NCI-H2196 (cell line): ENCODE data around the gene FGF12.

Source experiments
- DNase-seq: peaks from one replicate; lab custom pipeline; 2025; ENCODE audit not compliant: unreplicated experiment; lab: John Stamatoyannopoulos, UW

Gene FGF12

DNA sequence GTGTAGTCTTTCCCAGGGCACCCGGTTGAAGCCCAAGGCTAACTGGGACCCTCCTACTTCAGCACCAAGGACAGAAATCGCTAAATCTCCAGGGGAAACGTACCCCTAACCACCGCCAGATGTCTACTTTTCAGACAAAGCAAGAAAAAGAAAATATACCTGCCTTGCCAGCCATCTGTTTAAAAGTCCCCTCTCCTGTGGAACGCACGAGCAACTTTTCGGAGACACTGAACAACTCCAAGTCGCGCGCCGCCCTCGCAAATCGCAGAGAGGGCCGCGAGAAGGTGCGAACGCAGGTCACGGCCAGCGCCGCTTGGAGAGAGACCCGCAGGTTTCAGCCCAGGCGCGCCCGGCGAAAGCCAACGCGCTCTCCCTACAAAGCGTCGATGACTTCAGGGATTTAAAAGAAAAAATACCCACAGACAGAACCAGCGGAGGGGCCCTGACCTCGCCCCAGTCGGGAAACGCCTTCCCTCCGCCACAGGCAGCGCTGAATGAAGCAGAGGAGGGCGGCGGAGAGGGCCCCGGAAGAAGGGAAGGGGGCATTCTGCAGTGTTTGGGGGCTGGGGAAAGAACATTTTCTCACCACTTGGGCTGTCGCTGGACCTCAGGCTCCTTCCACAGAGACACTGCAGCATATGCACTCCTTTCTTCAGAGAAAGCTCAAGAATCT is 213.1 kb downstream of the FGF12 start:
- peak; percentile 58 for DNase-seq

DNA sequence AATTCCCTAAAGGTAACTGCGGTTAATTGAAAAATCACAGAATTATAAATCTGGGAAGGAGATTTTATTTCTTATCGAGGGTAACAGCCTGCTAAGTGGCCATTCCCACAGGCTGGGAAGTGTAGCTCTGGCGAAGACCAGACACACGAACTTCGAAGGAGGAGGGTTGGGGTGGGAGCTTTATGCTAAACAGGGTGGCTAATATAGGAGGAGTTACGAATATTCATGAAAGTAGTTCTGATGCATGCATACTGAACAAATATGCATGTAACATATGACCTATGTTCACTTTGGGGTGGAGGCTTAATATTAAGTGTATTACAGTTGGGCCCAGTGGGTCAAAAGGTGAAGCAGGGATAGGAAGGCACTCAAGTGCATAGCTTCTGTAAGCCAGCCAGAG is 221.6 kb downstream of the FGF12 start:
- DNase-seq: no peak

- no peak for DNase-seq
These were observed 225.9 kb downstream of the FGF12 start for GRCh38 chr3:192501401-192501800.

GRCh38 chr3:192496905-192497587 is 230.3 kb downstream of the FGF12 start:
- no peak for DNase-seq

DNA sequence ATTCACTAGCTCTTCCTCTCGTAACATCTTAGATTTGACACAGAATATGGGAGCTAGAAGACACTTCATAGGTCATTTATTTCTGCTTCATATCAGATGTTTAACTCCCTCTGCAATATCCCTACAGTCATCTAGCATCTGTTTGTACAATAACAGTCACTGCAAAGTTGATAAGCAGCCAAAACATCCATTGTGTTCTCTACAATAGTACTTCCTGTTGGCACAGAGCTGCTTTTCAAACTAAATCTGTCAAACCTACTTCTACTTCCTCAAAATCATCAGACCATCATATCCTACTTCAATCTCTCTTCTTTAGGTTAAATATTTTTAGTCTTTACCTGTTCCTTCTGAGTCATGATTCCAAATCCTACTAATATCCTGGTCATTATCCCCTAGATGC is 233.2 kb downstream of the FGF12 start:
- DNase-seq: peak; percentile 82

- no peak for DNase-seq
These were observed 236.6 kb downstream of the FGF12 start for GRCh38 chr3:192490720-192491119.

- DNase-seq: no peak
These were observed 237.8 kb downstream of the FGF12 start for GRCh38 chr3:192489579-192489978.

GRCh38 chr3:192487033-192487432 is 240.3 kb downstream of the FGF12 start:
- peak; percentile 19 for DNase-seq

DNA sequence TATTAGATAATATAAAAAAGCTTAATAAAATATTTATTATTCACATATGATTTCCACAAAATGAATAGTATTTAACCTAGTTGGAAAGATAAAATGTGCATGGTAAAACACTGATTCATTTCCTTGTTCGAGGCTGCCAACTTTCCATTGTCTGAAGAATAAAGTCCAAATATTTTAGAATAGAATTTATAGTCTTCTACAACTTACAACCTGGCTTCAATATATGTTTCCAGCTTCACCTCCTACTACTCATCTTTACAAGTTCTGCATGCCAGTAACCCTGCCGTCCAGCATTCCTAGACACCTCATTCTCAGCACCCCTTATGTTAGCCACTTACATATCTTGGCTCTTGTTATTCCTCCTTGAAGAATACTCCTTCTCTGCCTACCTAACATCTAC is 244.5 kb downstream of the FGF12 start:
- DNase-seq: no peak

- DNase-seq: no peak
These were observed 244.9 kb downstream of the FGF12 start for GRCh38 chr3:192482391-192482790.

DNA sequence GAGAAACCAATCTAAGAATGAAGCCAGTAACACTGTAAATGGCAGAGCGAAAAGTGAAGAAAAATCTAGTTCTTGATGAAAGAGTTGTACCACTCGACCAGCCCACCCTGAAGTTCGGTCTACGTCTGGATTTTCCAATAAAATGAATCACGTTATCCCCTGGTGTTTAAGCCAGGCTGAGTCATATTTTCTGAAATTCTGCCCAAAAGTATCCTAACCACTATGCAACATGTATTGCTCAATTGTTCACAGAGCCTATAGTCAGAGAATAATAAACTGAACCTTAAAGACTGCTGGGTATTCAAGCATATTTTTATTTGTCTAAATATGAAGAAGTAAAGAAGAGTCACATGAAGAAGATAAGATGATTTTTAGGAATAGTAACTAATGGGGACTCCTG is 245.7 kb downstream of the FGF12 start:
- no peak for DNase-seq

- DNase-seq: peak; percentile 87
These were observed 259.9 kb downstream of the FGF12 start for GRCh38 chr3:192467230-192468140.

GRCh38 chr3:192449036-192449435 is 278.3 kb downstream of the FGF12 start:
- DNase-seq: peak; percentile 38

- DNase-seq: no peak
These were observed 281.3 kb downstream of the FGF12 start for GRCh38 chr3:192445770-192446644.

- DNase-seq: no peak
These were observed 282.6 kb downstream of the FGF12 start for GRCh38 chr3:192444791-192445106.

DNA sequence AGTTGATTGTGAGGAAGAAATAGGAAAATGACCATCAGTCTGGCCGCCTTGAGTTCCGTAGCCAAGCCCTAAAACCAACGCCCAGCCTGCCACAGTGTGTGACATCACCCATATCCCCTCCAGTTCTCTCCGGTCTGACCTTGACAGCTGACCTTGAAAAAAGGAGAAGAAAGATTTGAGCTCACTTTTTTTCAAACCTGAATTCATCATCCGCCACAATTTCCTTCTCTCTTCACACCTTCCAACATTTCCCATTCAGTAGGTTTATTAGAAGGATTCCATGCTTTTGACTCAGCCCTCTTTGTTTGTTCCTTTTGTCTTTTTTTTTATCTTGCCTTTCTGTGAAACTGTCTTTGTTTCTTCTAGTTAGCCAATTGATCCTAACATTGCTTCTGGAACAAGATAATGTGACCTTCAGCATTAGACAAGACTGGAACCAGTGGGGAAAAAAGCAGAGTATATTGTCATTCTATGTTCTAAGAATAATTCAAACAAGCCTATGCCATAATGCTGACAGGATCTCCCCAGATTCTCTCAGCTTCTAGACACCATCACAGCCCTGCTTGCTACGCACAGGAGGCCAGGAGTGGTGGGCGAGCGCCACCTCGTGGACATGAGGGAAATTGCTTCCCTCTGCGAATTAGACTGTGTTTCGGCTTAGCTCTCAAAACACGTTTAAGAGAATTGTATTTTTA is 283.1 kb downstream of the FGF12 start:
- peak; percentile 85 for DNase-seq

GRCh38 chr3:192435241-192435640 is 292.1 kb downstream of the FGF12 start:
- no peak for DNase-seq

- no peak for DNase-seq
These were observed 293.2 kb downstream of the FGF12 start for GRCh38 chr3:192434186-192434585.

- DNase-seq: no peak
These were observed 293.6 kb downstream of the FGF12 start for GRCh38 chr3:192433704-192434103.

DNA sequence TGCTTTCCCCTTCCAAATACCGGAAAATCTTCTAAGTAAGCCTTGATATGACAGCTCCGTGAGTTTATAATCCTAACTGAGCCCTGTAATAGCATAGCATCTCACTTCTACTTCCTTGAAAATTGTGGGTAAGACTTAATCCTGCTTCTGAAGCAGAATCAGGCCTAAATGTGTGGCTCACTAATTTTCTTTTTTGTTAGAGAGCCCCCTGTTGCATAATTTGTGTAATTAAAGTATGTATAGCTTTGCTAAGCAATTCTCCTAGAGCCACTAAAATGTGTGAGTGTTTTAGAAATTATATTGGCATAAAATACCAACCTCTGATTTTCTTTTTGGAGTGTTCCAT is 304.4 kb downstream of the FGF12 start:
- peak; percentile 66 for DNase-seq
